ENCODE measurements around the gene ENKUR. TPM values are rescaled to one million over a fixed set of nuclear protein-coding genes. Genes with fewer than 3 reads are reported as not detected.

ENKUR gene
- 10.0 TPM for total RNA-seq

GRCh38 chr10:25015828-25016375 lies at the start of gene ENKUR:
Gene ENKUR, minus strand, starts transcription at chr10:25016158. Its CDS starts 222 bp downstream, at chr10:25015936.
- no peaks in the 10 kb centered on the region for H3K9me3 ChIP-seq (ENCODE audit: low read depth, low read length)
- H3K4me1 ChIP-seq (ENCODE audit: insufficient read depth, low read length), result peaks cover 17% of the 10 kb centered on the region
- no peaks in the 10 kb centered on the region for H3K27me3 ChIP-seq (ENCODE audit: insufficient read depth, low read length)
- peak within 1 kb of the TSS; percentile 63 for H3K4me3 ChIP-seq (ENCODE audit: low read length)

- Histone ChIP-seq H3K27me3 (ENCODE audit: insufficient read depth, low read length) (no peaks in the 10 kb centered on the region), H3K4me3 (ENCODE audit: low read length) (no peak overlapping the region), H3K9me3 (ENCODE audit: low read depth, low read length) (no peaks in the 10 kb centered on the region), H3K4me1 (ENCODE audit: insufficient read depth, low read length) (no peaks in the 10 kb centered on the region)
Observed at GRCh38 chr10:25064401-25064800, 48.4 kb upstream of the ENKUR start.

GRCh38 chr10:25063644-25064043 lies 47.7 kb upstream of the ENKUR start:
- Histone ChIP-seq H3K27me3 (ENCODE audit: insufficient read depth, low read length) (no peaks in the 10 kb centered on the region), H3K9me3 (ENCODE audit: low read depth, low read length) (no peaks in the 10 kb centered on the region), H3K4me3 (ENCODE audit: low read length) (no peak overlapping the region), H3K4me1 (ENCODE audit: insufficient read depth, low read length) (no peaks in the 10 kb centered on the region)

- H3K4me1 ChIP-seq (ENCODE audit: insufficient read depth, low read length), result no peaks in the 10 kb centered on the region
- H3K9me3 ChIP-seq (ENCODE audit: low read depth, low read length), result no peaks in the 10 kb centered on the region
- H3K4me3 ChIP-seq (ENCODE audit: low read length), result no peak overlapping the region
- no peaks in the 10 kb centered on the region for H3K27me3 ChIP-seq (ENCODE audit: insufficient read depth, low read length)
Observed at GRCh38 chr10:25063157-25063556, 47.2 kb upstream of the ENKUR start.

- Histone ChIP-seq H3K9me3 (ENCODE audit: low read depth, low read length) (no peaks in the 10 kb centered on the region), H3K27me3 (ENCODE audit: insufficient read depth, low read length) (no peaks in the 10 kb centered on the region), H3K4me3 (ENCODE audit: low read length) (no peak overlapping the region), H3K4me1 (ENCODE audit: insufficient read depth, low read length) (no peaks in the 10 kb centered on the region)
Observed at GRCh38 chr10:25061711-25062449, 45.9 kb upstream of the ENKUR start.

GRCh38 chr10:25061125-25061524 lies 45.2 kb upstream of the ENKUR start:
- Histone ChIP-seq H3K4me1 (ENCODE audit: insufficient read depth, low read length) (no peaks in the 10 kb centered on the region), H3K9me3 (ENCODE audit: low read depth, low read length) (no peaks in the 10 kb centered on the region), H3K4me3 (ENCODE audit: low read length) (no peak overlapping the region), H3K27me3 (ENCODE audit: insufficient read depth, low read length) (no peaks in the 10 kb centered on the region)

GRCh38 chr10:25059990-25060389 lies 44.0 kb upstream of the ENKUR start:
- Histone ChIP-seq H3K4me3 (ENCODE audit: low read length) (no peak overlapping the region), H3K27me3 (ENCODE audit: insufficient read depth, low read length) (no peaks in the 10 kb centered on the region), H3K9me3 (ENCODE audit: low read depth, low read length) (no peaks in the 10 kb centered on the region), H3K4me1 (ENCODE audit: insufficient read depth, low read length) (no peaks in the 10 kb centered on the region)

GRCh38 chr10:25057886-25058285 lies 41.9 kb upstream of the ENKUR start:
- Histone ChIP-seq H3K9me3 (ENCODE audit: low read depth, low read length) (no peaks in the 10 kb centered on the region), H3K27me3 (ENCODE audit: insufficient read depth, low read length) (no peaks in the 10 kb centered on the region), H3K4me1 (ENCODE audit: insufficient read depth, low read length) (no peaks in the 10 kb centered on the region), H3K4me3 (ENCODE audit: low read length) (no peak overlapping the region)

GRCh38 chr10:25056726-25057125 lies 40.8 kb upstream of the ENKUR start:
- Histone ChIP-seq H3K4me3 (ENCODE audit: low read length) (no peak overlapping the region), H3K9me3 (ENCODE audit: low read depth, low read length) (no peaks in the 10 kb centered on the region), H3K4me1 (ENCODE audit: insufficient read depth, low read length) (no peaks in the 10 kb centered on the region), H3K27me3 (ENCODE audit: insufficient read depth, low read length) (no peaks in the 10 kb centered on the region)

- Histone ChIP-seq H3K27me3 (ENCODE audit: insufficient read depth, low read length) (no peaks in the 10 kb centered on the region), H3K9me3 (ENCODE audit: low read depth, low read length) (no peaks in the 10 kb centered on the region), H3K4me1 (ENCODE audit: insufficient read depth, low read length) (no peaks in the 10 kb centered on the region), H3K4me3 (ENCODE audit: low read length) (no peak overlapping the region)
Observed at GRCh38 chr10:25052012-25052411, 36.1 kb upstream of the ENKUR start.

- H3K4me1 ChIP-seq (ENCODE audit: insufficient read depth, low read length), result no peaks in the 10 kb centered on the region
- no peaks in the 10 kb centered on the region for H3K9me3 ChIP-seq (ENCODE audit: low read depth, low read length)
- H3K4me3 ChIP-seq (ENCODE audit: low read length), result no peak overlapping the region
- no peaks in the 10 kb centered on the region for H3K27me3 ChIP-seq (ENCODE audit: insufficient read depth, low read length)
Observed at GRCh38 chr10:25050402-25050801, 34.4 kb upstream of the ENKUR start.

- H3K4me3 ChIP-seq (ENCODE audit: low read length), result no peak overlapping the region
- H3K9me3 ChIP-seq (ENCODE audit: low read depth, low read length), result no peaks in the 10 kb centered on the region
- H3K27me3 ChIP-seq (ENCODE audit: insufficient read depth, low read length), result no peaks in the 10 kb centered on the region
- H3K4me1 ChIP-seq (ENCODE audit: insufficient read depth, low read length), result no peaks in the 10 kb centered on the region
Observed at GRCh38 chr10:25049966-25050365, 34.0 kb upstream of the ENKUR start.

GRCh38 chr10:25048450-25048849 lies 32.5 kb upstream of the ENKUR start:
- H3K4me3 ChIP-seq (ENCODE audit: low read length), result no peak overlapping the region
- H3K4me1 ChIP-seq (ENCODE audit: insufficient read depth, low read length), result no peaks in the 10 kb centered on the region
- H3K27me3 ChIP-seq (ENCODE audit: insufficient read depth, low read length), result peaks cover 7% of the 10 kb centered on the region
- H3K9me3 ChIP-seq (ENCODE audit: low read depth, low read length), result no peaks in the 10 kb centered on the region

GRCh38 chr10:25047591-25048301 lies 31.8 kb upstream of the ENKUR start:
- Histone ChIP-seq H3K9me3 (ENCODE audit: low read depth, low read length) (no peaks in the 10 kb centered on the region), H3K27me3 (ENCODE audit: insufficient read depth, low read length) (peaks cover 7% of the 10 kb centered on the region), H3K4me3 (ENCODE audit: low read length) (no peak overlapping the region), H3K4me1 (ENCODE audit: insufficient read depth, low read length) (no peaks in the 10 kb centered on the region)

GRCh38 chr10:25047088-25047487 lies 31.1 kb upstream of the ENKUR start:
- no peaks in the 10 kb centered on the region for H3K4me1 ChIP-seq (ENCODE audit: insufficient read depth, low read length)
- no peak overlapping the region for H3K4me3 ChIP-seq (ENCODE audit: low read length)
- H3K27me3 ChIP-seq (ENCODE audit: insufficient read depth, low read length), result peaks cover 7% of the 10 kb centered on the region
- H3K9me3 ChIP-seq (ENCODE audit: low read depth, low read length), result no peaks in the 10 kb centered on the region
